Activated CD4-positive, CD25-positive, alpha-beta regulatory T cell (primary cell): ENCODE results near the gene NHS.

Source experiments
- DNase-seq, 4 experiments: peaks; one replicate each; lab custom pipeline; 2025; lab: John Stamatoyannopoulos, UW

The NHS gene

DNA sequence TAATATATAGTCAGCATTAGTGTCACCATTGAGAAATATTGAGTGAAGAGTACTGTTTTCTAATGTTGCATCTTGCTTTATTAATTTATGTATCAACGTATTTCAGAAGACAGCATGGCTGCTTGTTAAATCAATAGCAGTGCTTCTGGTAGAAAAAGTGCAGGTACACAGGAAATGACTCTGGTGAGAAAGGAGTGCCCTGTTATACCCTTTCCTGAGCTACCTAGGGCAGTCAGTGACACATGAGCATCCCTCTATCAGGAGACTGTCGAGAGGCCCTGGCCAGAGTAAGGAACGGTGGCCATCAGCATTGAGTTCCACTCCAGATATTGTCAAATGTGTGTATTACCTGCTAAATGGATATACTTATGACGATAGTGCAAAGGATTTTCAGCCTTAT, 404.4 kb downstream of the NHS start:
- DNase-seq: no peak
